ENCODE data around the gene DLD.

- TF ChIP-seq ATF3 (CRISPR knock-in tag; conservative IDR thresholded peaks at IDR 0.05) (no peak), CTCF (IDR thresholded peaks at IDR 0.05) (no peak), ELF4 (CRISPR knock-in tag; IDR thresholded peaks at IDR 0.05; ENCODE audit: low read depth) (no peak), JUN (CRISPR knock-in tag; IDR thresholded peaks at IDR 0.05) (no peak)
- TF ChIP-seq, protein P1, sequence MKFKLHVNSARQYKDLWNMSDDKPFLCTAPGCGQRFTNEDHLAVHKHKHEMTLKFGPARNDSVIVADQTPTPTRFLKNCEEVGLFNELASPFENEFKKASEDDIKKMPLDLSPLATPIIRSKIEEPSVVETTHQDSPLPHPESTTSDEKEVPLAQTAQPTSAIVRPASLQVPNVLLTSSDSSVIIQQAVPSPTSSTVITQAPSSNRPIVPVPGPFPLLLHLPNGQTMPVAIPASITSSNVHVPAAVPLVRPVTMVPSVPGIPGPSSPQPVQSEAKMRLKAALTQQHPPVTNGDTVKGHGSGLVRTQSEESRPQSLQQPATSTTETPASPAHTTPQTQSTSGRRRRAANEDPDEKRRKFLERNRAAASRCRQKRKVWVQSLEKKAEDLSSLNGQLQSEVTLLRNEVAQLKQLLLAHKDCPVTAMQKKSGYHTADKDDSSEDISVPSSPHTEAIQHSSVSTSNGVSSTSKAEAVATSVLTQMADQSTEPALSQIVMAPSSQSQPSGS (CRISPR knock-in tag; IDR thresholded peaks at IDR 0.05; ENCODE audit: borderline replicate concordance, low read depth), result no peak
Measured at GRCh38 chr7:107939573-107940489, 48.8 kb downstream of the DLD start.
